GM12874 (cell line): ENCODE data around the gene SCN2A.

ENCODE experiments used
- CTCF ChIP-seq: IDR thresholded peaks from 2 replicates; pipeline ENCODE4 v1.5.1; 2011; ENCODE audit warnings: low read depth, mild to moderate bottlenecking, control low read depth, low read length, moderate library complexity; ENCODE audit not compliant: insufficient read depth

Gene SCN2A

GRCh38 chr2:165239230-165239629, at the start of gene SCN2A:
TSS of gene SCN2A (plus strand) at chr2:165239414. CDS start at chr2:165295824, 56,410 bp downstream.
- peak; percentile 33; the same call in 1 of the 2 replicates for TF ChIP-seq CTCF

- TF ChIP-seq CTCF = no peak
Measured at GRCh38 chr2:165191096-165191728, 48.0 kb upstream of the SCN2A start.

- no peak for TF ChIP-seq CTCF
Measured at GRCh38 chr2:165192729-165193128, 46.5 kb upstream of the SCN2A start.

GRCh38 chr2:165193178-165193777, 45.9 kb upstream of the SCN2A start:
- TF ChIP-seq CTCF = no peak

- no peak for TF ChIP-seq CTCF
Measured at GRCh38 chr2:165196411-165196810, 42.8 kb upstream of the SCN2A start.

- no peak for TF ChIP-seq CTCF
Measured at GRCh38 chr2:165197346-165197745, 41.9 kb upstream of the SCN2A start.

GRCh38 chr2:165198181-165198580, 41.0 kb upstream of the SCN2A start:
- TF ChIP-seq CTCF = no peak
